HG02943 (cell line): ENCODE measurements around the gene DNMT3A.
"Not testable (repeated sequence)": the region's sequence is repeated elsewhere in the genome, so short reads cannot be mapped to it uniquely, and the experiment has no call there.

Experiments
- ATAC-seq: cut with Tn5 transposase; IDR thresholded peaks from one replicate; pipeline ENCODE4 v1.9.1; 2021; ENCODE audit warnings: mild to moderate bottlenecking, low read depth, moderate library complexity; ENCODE audit not compliant: unreplicated experiment

Gene DNMT3A

DNA sequence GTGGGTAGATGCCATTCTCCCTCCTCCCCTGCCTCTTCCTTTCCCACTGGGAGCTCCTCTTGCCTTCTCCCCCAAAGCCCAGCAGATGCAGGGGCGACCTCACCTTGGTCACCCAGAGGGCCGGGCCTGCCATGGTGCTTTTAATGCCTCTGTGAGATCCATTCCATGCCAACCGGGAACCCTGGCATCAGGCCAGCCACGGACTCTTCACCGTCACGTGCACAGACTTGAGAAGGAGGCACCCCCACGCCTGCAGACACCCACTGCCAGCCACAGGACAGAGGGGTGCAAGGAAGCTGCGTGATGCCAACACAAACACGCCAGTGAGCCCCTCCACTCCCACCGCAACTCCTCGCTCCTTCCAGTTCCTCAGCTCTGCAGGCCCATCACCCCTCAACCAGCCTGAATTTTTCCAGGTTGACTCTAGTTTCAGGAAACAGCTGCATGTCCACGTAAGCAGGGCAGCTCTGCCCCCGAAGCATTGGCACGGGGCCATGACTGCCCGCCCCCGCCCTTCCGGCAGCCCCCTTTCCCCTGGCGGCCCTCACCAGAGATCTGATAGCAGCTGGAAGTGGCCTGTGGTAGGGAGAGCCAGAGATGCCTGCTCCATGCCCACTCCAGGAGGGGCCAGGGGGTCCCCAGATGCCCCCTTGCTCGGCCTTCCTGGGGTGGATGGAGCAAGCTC is 50.8 kb downstream of the DNMT3A start:
- ATAC-seq, result no peak

DNA sequence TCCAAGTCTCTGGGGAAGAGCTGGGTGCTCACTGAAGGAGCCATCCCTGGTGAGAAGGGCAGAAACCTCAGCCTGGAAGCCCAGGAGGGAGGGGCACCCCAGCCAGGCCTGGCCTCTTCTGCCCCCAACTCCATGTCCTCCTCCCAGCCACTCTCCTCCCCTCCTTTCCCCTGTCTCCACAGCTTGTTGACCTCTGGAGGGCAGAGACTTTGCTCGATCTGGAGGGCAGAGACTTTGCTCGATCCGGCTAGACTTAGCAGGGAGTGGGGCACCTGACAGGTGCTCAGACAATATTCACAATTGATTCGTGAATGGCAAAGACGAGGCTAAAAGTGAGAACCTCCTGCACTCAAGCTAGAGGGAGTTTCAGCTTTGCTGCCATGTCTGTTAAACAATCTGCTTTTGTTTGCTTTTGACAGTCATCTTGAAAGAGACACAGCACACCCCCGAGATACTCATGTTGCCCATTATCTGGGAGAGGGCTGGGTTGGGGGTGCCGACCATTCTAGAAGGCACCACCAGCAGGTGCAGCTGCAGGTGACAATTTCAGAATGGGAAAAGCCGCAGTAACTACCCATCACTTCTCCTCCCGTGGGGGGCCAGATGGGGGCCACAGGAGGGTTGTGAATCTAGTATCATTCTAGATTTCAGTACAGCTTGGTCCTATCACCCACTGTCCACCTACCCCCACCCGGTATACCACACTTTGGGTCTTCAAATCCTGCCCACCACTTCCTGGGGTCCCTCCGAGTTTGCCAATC is 54.8 kb downstream of the DNMT3A start:
- ATAC-seq, result no peak

DNA sequence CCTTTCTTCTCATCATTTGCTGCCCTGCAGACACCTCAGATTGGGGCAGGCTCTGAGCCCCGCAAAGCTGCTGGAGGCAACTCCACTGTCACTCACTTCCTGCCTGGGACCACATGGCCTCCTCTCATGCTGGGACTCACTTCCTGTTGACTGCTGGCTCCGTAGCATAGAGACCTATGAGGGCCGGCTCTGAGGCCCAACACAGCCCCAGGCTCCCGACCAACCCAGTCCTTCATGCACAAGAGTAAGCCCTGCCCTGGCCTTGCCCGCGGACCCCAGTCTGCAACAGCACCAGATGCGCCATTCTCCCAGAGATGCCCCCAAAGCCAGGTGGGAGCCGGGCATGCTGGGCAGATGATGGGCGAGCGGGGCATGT is 55.7 kb downstream of the DNMT3A start:
- peak; percentile 66 for ATAC-seq

DNA sequence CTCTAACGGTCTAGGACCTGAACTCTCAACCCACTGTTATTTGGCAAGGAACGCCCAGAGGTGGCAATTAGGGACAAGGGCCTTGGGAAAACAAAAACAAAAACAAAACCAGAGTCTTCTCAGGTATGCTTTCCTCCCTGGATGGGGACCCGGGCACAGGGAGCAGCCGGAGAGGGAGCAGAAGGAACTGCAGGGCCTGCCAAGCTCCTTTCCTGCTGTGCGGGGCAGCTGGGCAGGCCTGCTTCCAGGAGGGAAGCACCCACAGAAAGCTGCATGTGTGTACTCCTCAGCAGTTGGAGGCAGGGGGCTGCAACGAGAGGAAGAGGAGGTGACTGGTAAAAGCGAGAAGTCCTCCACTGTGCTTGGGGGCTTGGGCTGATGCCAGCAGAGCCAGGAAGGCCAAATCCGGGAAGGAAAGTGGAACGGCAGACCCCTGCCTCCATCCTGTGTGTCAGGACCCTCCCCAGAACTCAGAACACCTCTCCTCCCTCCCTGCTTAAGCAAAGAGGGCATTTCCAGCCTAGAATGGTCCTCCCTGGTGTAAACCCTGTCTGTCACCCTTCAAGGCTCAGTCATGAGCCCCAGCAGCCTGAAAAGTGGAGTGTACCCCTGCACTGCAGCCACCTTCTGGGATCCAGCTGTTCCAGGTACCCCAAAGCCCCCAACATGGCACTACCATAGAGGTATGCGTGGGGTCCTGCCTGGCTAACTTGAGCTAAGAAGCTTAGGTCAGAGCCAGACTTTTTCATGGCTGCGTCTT is 56.3 kb downstream of the DNMT3A start:
- ATAC-seq, result no peak

DNA sequence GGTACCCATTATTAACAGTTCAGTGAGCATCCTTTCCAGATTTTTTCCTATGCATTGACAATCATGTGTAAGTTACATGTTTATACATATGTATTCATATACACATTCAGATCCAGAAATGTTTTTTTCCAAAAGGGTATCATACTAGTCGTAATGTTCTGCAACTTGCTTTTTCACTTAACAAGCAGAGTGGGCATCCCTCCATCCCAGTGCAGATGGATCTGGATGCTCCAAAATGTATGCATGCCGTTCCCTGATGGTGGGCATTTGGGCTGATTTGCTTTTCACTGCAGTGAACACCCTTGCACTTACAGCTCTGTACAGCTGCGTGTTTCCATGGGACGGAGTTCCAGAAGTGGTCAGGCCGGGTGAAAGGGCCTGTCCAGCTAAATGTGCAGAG is 57.0 kb downstream of the DNMT3A start:
- no peak for ATAC-seq

DNA sequence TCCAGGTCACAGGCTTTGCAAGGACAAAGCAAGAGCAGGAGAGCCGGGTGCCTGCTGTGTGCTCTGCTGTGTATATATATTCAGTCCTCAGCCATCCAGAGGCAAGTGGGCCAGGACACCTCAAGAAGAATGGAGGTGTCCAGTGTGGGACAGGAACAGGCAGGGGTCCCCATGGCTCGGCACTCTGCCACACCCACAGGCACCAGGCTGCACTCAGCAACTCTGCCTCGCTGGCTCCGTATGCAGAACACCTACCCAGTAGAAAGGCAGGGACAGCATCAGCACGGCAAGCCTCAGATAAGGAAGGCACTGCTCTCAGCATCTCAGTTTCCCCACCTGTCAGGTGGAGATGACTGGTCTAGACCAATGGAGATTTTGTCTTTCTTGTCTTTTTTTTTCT is 57.8 kb downstream of the DNMT3A start:
- no peak for ATAC-seq

DNA sequence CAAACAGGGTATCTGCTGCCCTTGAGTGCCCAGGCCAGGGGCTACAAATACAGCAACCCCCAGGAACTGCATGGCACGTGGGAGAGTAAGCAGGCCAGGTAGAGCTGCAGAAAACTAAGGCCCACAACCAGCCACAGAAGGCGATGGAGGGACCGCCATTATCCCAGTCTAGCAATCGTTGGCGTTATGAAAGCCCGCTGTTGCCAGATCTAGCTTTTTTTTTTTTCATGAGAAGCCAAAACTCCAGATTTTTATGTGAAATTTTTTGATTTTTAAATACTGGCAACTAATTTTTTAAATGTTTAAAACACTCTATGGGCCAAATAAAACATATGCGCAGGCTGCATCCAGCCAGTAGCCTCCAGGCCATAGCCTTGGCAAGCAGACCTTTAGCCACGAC is 59.8 kb downstream of the DNMT3A start:
- ATAC-seq, result no peak

- ATAC-seq, result no peak
Measured at GRCh38 chr2:25281522-25281921, 60.2 kb downstream of the DNMT3A start.

GRCh38 chr2:25280051-25280687 is 61.6 kb downstream of the DNMT3A start:
- ATAC-seq, result no peak

- ATAC-seq, result peak; percentile 75
Measured at GRCh38 chr2:25279091-25279651, 62.6 kb downstream of the DNMT3A start.

DNA sequence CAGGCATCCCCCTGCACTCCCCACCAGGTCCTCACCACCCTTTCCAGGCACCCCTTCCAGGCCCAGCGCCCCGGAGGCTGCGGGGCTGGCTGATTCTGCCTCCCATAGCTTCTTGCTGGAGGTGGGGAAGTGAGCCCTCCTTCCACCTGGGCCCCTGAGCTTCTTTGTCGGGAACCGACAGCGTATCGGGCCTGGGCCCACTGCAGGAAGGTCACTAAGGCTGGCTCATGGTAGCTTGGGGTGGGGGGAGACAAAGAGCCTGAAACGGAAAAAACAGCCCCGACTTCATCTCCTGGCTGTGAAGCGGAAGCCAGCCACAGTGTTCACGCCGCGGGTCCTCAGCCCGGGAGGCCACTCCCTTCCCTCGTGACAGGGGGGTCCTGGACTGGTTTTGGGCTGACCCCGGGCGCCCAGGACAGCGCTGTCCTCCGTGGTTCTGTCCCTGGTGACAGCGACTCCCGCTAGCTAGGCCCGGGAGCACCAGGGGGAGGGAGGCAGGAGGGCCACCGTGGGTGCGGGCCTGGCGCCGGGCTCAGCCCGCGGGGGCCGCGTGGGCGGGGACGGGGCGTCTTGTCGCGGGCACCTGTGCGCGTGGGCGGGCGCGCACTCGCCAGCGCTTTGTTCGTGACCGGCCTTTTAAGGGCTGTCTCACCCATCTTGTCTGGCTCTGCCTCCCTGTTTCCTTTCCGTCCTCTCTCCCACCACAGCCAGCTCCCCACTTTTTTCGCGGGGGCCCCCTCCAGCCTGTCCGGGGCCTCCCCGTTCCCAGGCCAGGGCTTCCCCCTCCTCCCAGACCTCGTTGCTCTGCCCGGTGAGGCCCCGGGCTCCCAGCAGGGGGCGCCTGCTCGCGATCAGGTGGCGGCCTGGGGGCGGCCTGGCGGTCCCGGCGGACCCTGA is 64.9 kb downstream of the DNMT3A start:
- ATAC-seq, result no peak

DNA sequence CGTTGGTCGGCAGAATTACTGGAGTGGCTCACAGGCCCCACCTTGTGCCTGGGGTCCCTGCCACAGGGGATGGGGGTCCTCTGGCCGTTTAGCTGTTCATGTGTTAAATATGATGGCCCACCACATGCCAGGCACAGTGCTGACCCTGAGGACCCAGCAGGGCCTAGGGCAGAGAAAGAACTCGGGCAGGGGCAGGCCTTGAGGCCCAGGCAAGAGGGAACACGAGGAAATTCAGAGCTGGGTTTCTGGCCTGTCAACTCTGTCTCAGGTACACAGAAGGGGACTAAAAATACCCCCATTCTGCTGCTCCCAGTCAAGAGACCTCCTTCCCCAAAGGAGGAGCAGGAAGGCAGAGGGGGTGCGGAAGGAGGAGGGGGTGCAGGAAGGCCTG is 66.2 kb downstream of the DNMT3A start:
- ATAC-seq, result no peak

GRCh38 chr2:25274868-25275574 is 66.7 kb downstream of the DNMT3A start:
- no peak for ATAC-seq

DNA sequence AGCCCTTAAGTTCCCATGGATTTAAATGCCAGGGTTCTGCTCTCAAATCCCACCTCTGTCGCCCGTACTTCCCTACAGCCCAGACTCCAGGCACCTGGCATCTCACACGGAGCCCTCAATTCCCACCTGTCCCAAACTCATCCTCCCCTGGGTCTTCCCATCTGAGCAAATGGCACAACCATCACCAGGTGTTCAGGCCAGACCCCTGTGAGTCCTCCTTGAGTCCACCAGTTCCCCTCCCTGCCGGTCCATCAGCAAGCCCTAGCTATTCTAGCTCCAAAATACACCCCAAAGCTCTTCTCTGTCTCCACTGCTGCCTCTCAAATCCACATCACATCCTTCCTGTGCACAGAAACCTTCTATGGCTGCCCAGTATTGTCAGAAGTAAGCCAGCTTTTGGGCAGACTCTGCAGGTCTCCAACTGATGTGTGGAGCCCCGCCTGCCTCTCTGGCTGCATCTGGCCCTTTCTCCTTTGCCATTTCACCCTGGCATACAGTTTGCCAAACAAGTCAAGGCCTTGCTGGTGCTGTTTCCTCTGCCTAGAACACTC is 67.7 kb downstream of the DNMT3A start:
- no peak for ATAC-seq

GRCh38 chr2:25272705-25273104 is 69.0 kb downstream of the DNMT3A start:
- not testable (repeated sequence) for ATAC-seq

DNA sequence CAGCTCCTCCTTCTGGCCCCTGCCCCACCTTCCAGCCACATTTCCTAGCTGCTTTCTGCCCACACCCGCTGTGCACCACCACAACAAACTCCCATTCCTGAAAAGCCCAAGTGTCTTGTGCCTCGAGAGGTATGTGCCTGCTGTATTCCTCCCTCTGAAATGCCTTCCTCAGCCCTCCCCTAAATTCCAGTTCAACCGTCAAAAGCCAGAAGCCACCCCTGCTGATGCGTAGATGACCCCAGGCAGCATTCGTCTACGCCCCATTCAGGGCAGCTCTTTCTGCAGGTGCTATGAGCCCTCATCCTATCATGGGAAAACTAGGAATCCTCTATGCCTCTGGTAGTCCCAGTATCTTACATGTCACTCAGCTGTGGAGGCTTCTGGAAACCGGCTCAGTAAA is 71.7 kb downstream of the DNMT3A start:
- ATAC-seq, result no peak

DNA sequence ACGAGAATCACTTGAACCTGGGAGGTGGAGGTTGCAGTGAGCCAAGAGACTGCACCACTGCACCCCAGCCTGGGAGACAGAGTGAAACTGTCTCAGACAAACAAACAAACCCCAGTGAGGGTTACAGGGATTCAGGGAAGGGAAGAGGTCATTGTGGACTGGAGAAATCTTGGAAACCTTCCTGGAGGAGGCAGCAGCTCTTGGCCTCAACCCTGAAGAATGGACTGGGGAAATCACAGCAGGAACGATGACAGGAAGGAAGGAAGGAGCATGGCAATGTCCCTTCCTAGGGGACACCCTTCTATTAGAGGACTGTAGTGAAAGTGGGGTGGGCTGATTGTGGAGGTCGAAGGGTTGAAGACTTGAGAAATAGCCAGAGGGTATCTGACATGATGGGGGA is 72.5 kb downstream of the DNMT3A start:
- no peak for ATAC-seq

GRCh38 chr2:25268139-25268538 is 73.6 kb downstream of the DNMT3A start:
- no peak for ATAC-seq

- ATAC-seq, result no peak
Measured at GRCh38 chr2:25266399-25266798, 75.3 kb downstream of the DNMT3A start.
